WTC11 (cell line): ENCODE data around the gene MPEG1. TPM values are rescaled to one million over a fixed set of nuclear protein-coding genes. Genes with fewer than 3 reads are reported as not detected.
A peak's percentile ranks its signal among the peaks of the same experiment; 100 is the strongest.

Source experiments
- ATAC-seq: fragments of 200-7000 bp; cut with Tn5 transposase; 2 replicates; pipeline ENCODE4 v1.10.0; 2021; ENCODE audit warnings: mild to moderate bottlenecking, moderate library complexity
- CTCF ChIA-PET: fragments of 300-600 bp; sonication (Branson Sonifier 250); formaldehyde crosslinking; loops from one replicate; lab custom pipeline; 2021; ENCODE audit warnings: antibody characterized with exemption; lab: Charles Lee
- POLR2A ChIA-PET: fragments of 350-600 bp; sonication (Branson Sonifier 250); formaldehyde crosslinking; loops from one replicate; lab custom pipeline; 2021; ENCODE audit warnings: antibody characterized with exemption; lab: Charles Lee
- DNase-seq: peaks from one replicate; pipeline ENCODE4 v3.0.0; 2021; ENCODE audit warnings: low spot score
- H3K27ac Mint-ChIP-seq: 2 replicates; pipeline ENCODE4 v1.8.0; 2021; ENCODE audit warnings: mixed read lengths
- H3K27me3 Mint-ChIP-seq: 2 replicates; pipeline ENCODE4 v1.8.0; 2021; ENCODE audit warnings: low read depth, mild to moderate bottlenecking, moderate library complexity, mixed read lengths
- H3K36me3 Mint-ChIP-seq: 2 replicates; pipeline ENCODE4 v1.8.0; 2021; ENCODE audit warnings: mixed read lengths
- H3K4me1 Mint-ChIP-seq: 2 replicates; pipeline ENCODE4 v1.8.0; 2022; ENCODE audit warnings: mixed read lengths
- H3K4me3 Mint-ChIP-seq: 2 replicates; pipeline ENCODE4 v1.8.0; 2021; ENCODE audit warnings: mild to moderate bottlenecking, moderate library complexity, mixed read lengths
- H3K9me3 Mint-ChIP-seq: 2 replicates; pipeline ENCODE4 v1.8.0; 2021; ENCODE audit warnings: mixed read lengths
- EMX1 ChIP-seq: fragments of 250-450 bp; sonication (Bioruptor Pico); IDR thresholded peaks from 2 replicates; pipeline ENCODE4 v1.8.0; 2021; ENCODE audit warnings: mild to moderate bottlenecking
- ZNF416 ChIP-seq: fragments of 250-450 bp; sonication (Bioruptor Pico); IDR thresholded peaks from 2 replicates; pipeline ENCODE4 v1.9.0; 2021; ENCODE audit warnings: mild to moderate bottlenecking, inconsistent platforms
- total RNA-seq: library from RNA; stranded (reverse); gene quantifications from 3 replicates; pipeline ENCODE4 v1.2.3, GENCODE V29; 2021
- TF ChIP-seq, protein P1 (sequence below): sonication (generic); formaldehyde crosslinking; IDR thresholded peaks from 2 replicates; pipeline ENCODE4 v1.8.0; 2023; ENCODE audit warnings: mild to moderate bottlenecking, missing genetic modification reagents
- TF ChIP-seq, protein P2 (sequence below): sonication (generic); formaldehyde crosslinking; conservative IDR thresholded peaks from 2 replicates; pipeline ENCODE4 v1.8.1; 2023; ENCODE audit warnings: mild to moderate bottlenecking, low read depth, missing genetic modification reagents, moderate library complexity
- TF ChIP-seq, protein P3 (sequence below): fragments of 250-450 bp; sonication (Bioruptor Pico); IDR thresholded peaks from 2 replicates; pipeline ENCODE4 v1.9.0; 2021; ENCODE audit warnings: mild to moderate bottlenecking
- TF ChIP-seq, protein P4 (sequence below): fragments of 200-600 bp; IDR thresholded peaks from 2 replicates; pipeline ENCODE4 v1.8.0; 2022; ENCODE audit warnings: antibody characterized with exemption
- TF ChIP-seq, protein P5 (sequence below): sonication (generic); formaldehyde crosslinking; IDR thresholded peaks from 2 replicates; pipeline ENCODE4 v1.8.0; 2023; ENCODE audit warnings: missing genetic modification reagents, mild to moderate bottlenecking, borderline replicate concordance

Gene MPEG1
- total RNA-seq, 1 experiment from 2014 or later: 0.09 TPM

DNA sequence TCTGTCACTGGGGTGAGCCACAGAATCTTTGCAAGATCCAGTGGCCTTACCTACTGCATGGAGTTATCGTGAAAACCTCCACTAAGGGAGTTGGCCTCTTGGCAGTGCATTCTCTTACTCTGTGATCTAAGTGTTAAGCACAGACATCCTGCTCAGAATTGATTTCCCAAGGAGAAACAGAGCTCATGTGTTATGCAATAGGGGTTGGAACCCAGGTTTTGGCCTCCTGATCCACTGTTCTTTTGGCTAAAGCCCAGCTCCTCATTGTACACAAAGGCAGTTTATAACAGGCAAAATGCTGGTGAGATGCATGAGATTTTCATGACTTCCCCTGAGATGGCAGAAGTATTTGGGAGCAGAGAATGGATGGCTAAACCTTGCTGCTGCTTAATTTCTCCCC, 29.0 kb downstream of the MPEG1 start (continued):
- TF ChIP-seq, protein P1, sequence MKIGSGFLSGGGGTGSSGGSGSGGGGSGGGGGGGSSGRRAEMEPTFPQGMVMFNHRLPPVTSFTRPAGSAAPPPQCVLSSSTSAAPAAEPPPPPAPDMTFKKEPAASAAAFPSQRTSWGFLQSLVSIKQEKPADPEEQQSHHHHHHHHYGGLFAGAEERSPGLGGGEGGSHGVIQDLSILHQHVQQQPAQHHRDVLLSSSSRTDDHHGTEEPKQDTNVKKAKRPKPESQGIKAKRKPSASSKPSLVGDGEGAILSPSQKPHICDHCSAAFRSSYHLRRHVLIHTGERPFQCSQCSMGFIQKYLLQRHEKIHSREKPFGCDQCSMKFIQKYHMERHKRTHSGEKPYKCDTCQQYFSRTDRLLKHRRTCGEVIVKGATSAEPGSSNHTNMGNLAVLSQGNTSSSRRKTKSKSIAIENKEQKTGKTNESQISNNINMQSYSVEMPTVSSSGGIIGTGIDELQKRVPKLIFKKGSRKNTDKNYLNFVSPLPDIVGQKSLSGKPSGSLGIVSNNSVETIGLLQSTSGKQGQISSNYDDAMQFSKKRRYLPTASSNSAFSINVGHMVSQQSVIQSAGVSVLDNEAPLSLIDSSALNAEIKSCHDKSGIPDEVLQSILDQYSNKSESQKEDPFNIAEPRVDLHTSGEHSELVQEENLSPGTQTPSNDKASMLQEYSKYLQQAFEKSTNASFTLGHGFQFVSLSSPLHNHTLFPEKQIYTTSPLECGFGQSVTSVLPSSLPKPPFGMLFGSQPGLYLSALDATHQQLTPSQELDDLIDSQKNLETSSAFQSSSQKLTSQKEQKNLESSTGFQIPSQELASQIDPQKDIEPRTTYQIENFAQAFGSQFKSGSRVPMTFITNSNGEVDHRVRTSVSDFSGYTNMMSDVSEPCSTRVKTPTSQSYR (CRISPR knock-in tag): no peak
- TF ChIP-seq, protein P2, sequence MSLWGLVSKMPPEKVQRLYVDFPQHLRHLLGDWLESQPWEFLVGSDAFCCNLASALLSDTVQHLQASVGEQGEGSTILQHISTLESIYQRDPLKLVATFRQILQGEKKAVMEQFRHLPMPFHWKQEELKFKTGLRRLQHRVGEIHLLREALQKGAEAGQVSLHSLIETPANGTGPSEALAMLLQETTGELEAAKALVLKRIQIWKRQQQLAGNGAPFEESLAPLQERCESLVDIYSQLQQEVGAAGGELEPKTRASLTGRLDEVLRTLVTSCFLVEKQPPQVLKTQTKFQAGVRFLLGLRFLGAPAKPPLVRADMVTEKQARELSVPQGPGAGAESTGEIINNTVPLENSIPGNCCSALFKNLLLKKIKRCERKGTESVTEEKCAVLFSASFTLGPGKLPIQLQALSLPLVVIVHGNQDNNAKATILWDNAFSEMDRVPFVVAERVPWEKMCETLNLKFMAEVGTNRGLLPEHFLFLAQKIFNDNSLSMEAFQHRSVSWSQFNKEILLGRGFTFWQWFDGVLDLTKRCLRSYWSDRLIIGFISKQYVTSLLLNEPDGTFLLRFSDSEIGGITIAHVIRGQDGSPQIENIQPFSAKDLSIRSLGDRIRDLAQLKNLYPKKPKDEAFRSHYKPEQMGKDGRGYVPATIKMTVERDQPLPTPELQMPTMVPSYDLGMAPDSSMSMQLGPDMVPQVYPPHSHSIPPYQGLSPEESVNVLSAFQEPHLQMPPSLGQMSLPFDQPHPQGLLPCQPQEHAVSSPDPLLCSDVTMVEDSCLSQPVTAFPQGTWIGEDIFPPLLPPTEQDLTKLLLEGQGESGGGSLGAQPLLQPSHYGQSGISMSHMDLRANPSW (CRISPR knock-in tag): no peak
- TF ChIP-seq, protein P3, sequence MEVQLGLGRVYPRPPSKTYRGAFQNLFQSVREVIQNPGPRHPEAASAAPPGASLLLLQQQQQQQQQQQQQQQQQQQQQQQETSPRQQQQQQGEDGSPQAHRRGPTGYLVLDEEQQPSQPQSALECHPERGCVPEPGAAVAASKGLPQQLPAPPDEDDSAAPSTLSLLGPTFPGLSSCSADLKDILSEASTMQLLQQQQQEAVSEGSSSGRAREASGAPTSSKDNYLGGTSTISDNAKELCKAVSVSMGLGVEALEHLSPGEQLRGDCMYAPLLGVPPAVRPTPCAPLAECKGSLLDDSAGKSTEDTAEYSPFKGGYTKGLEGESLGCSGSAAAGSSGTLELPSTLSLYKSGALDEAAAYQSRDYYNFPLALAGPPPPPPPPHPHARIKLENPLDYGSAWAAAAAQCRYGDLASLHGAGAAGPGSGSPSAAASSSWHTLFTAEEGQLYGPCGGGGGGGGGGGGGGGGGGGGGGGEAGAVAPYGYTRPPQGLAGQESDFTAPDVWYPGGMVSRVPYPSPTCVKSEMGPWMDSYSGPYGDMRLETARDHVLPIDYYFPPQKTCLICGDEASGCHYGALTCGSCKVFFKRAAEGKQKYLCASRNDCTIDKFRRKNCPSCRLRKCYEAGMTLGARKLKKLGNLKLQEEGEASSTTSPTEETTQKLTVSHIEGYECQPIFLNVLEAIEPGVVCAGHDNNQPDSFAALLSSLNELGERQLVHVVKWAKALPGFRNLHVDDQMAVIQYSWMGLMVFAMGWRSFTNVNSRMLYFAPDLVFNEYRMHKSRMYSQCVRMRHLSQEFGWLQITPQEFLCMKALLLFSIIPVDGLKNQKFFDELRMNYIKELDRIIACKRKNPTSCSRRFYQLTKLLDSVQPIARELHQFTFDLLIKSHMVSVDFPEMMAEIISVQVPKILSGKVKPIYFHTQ (CRISPR knock-in tag): no peak
- TF ChIP-seq EMX1 (CRISPR knock-in tag): no peak

DNA sequence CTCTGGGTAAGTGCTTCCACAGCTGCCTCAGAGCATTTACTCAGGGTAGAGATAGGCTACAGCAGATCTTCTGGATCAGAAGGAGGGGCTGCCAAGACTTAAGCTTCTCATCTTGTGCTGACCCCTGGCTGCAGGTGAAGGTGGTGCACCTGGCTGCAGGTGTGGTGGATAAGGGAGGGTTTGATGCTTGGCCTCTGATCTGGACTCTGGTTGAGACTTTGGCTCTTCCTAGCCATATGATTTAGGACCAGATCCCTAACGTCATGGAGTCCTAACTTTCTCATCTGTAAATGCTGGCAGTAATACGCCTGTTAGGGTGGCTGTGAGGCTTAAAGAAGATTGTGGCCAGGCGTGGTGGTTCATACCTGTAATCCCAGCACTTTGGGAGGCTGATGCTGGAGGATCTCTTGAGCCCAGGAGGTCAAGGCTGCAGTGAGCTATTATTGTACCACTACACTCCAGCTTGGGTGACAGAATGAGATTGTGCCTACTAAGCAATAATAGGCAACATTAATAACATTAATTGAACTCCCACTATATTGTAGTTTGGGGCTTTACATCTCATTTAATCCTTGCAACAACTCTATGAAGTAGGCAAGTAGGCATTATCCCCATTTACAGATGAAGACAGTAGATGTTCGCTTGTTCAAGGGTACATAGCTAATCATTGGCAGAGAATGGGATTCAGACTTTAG, 30.1 kb downstream of the MPEG1 start:
- peaks cover 24% of the 10 kb centered on the region for H3K4me1 Mint-ChIP-seq
- DNase-seq: peak; percentile 81
- H3K4me3 Mint-ChIP-seq: no peak overlapping the region
- ChIA-PET POLR2A (interaction anchor here (0.9 to 1.6 kb wide), 3 partner anchors 8 to 24 kb away, joined by 5 to 6 read pairs (median 6); no protein-coding TSS in a partner anchor), CTCF (interaction anchor here (0.5 to 8.6 kb wide), 25 partner anchors 11 to 522 kb away, joined by 3 to 382 read pairs (median 4); partner anchors contain the start of genes DTX4, FAM111A and OR5A2)
- no peak overlapping the region for H3K27ac Mint-ChIP-seq
- H3K27me3 Mint-ChIP-seq: no peaks in the 10 kb centered on the region; the same call in 1 of the 2 replicates
- peak; percentile 92 for ATAC-seq
- TF ChIP-seq, protein P4, sequence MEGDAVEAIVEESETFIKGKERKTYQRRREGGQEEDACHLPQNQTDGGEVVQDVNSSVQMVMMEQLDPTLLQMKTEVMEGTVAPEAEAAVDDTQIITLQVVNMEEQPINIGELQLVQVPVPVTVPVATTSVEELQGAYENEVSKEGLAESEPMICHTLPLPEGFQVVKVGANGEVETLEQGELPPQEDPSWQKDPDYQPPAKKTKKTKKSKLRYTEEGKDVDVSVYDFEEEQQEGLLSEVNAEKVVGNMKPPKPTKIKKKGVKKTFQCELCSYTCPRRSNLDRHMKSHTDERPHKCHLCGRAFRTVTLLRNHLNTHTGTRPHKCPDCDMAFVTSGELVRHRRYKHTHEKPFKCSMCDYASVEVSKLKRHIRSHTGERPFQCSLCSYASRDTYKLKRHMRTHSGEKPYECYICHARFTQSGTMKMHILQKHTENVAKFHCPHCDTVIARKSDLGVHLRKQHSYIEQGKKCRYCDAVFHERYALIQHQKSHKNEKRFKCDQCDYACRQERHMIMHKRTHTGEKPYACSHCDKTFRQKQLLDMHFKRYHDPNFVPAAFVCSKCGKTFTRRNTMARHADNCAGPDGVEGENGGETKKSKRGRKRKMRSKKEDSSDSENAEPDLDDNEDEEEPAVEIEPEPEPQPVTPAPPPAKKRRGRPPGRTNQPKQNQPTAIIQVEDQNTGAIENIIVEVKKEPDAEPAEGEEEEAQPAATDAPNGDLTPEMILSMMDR: peak; percentile 84
- TF ChIP-seq, protein P5, sequence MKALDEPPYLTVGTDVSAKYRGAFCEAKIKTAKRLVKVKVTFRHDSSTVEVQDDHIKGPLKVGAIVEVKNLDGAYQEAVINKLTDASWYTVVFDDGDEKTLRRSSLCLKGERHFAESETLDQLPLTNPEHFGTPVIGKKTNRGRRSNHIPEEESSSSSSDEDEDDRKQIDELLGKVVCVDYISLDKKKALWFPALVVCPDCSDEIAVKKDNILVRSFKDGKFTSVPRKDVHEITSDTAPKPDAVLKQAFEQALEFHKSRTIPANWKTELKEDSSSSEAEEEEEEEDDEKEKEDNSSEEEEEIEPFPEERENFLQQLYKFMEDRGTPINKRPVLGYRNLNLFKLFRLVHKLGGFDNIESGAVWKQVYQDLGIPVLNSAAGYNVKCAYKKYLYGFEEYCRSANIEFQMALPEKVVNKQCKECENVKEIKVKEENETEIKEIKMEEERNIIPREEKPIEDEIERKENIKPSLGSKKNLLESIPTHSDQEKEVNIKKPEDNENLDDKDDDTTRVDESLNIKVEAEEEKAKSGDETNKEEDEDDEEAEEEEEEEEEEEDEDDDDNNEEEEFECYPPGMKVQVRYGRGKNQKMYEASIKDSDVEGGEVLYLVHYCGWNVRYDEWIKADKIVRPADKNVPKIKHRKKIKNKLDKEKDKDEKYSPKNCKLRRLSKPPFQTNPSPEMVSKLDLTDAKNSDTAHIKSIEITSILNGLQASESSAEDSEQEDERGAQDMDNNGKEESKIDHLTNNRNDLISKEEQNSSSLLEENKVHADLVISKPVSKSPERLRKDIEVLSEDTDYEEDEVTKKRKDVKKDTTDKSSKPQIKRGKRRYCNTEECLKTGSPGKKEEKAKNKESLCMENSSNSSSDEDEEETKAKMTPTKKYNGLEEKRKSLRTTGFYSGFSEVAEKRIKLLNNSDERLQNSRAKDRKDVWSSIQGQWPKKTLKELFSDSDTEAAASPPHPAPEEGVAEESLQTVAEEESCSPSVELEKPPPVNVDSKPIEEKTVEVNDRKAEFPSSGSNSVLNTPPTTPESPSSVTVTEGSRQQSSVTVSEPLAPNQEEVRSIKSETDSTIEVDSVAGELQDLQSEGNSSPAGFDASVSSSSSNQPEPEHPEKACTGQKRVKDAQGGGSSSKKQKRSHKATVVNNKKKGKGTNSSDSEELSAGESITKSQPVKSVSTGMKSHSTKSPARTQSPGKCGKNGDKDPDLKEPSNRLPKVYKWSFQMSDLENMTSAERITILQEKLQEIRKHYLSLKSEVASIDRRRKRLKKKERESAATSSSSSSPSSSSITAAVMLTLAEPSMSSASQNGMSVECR: no peak
- no peak for TF ChIP-seq ZNF416
- peaks cover 31% of the 10 kb centered on the region for H3K36me3 Mint-ChIP-seq
- peaks cover 15% of the 10 kb centered on the region for H3K9me3 Mint-ChIP-seq
